ENCODE data around the gene KRTAP4-16.
"Not testable (repeated sequence)": the region's sequence is repeated elsewhere in the genome, so short reads cannot be mapped to it uniquely, and the experiment has no call there.

Gene KRTAP4-16

GRCh38 chr17:41082626-41083025 lies 19.4 kb downstream of the KRTAP4-16 start:
- no peak for FAIRE-seq
- TF ChIP-seq POLR2A (IDR thresholded peaks at IDR 0.05; ENCODE audit: low read depth, low read length) (no peak), TAF1 (IDR thresholded peaks at IDR 0.05; ENCODE audit: borderline replicate concordance, low read depth, low read length) (no peak), POLR2AphosphoS5 (IDR thresholded peaks at IDR 0.05; ENCODE audit: low read depth, low read length) (no peak)
- DNase-seq (ENCODE audit: insufficient read length), result no peak

- DNase-seq (ENCODE audit: insufficient read length), result no peak
- no peak for TF ChIP-seq POLR2AphosphoS5 (IDR thresholded peaks at IDR 0.05; ENCODE audit: low read depth, low read length)
- TF ChIP-seq POLR2A (IDR thresholded peaks at IDR 0.05; ENCODE audit: low read depth, low read length), result no peak
- no peak for TF ChIP-seq TAF1 (IDR thresholded peaks at IDR 0.05; ENCODE audit: borderline replicate concordance, low read depth, low read length)
- no peak for FAIRE-seq
Measured at GRCh38 chr17:41076788-41077187, 25.2 kb downstream of the KRTAP4-16 start.

- DNase-seq (ENCODE audit: insufficient read length) (no peak), FAIRE-seq (no peak)
- TF ChIP-seq TAF1 (IDR thresholded peaks at IDR 0.05; ENCODE audit: borderline replicate concordance, low read depth, low read length) (no peak), POLR2AphosphoS5 (IDR thresholded peaks at IDR 0.05; ENCODE audit: low read depth, low read length) (no peak), POLR2A (IDR thresholded peaks at IDR 0.05; ENCODE audit: low read depth, low read length) (no peak)
Measured at GRCh38 chr17:41073676-41074075, 28.3 kb downstream of the KRTAP4-16 start.

- DNase-seq (ENCODE audit: insufficient read length), result no peak
- TF ChIP-seq POLR2A (IDR thresholded peaks at IDR 0.05; ENCODE audit: low read depth, low read length) (no peak), TAF1 (IDR thresholded peaks at IDR 0.05; ENCODE audit: borderline replicate concordance, low read depth, low read length) (no peak), POLR2AphosphoS5 (IDR thresholded peaks at IDR 0.05; ENCODE audit: low read depth, low read length) (no peak)
- FAIRE-seq, result no peak
Measured at GRCh38 chr17:41071606-41072360, 30.2 kb downstream of the KRTAP4-16 start.

- TF ChIP-seq TAF1 (IDR thresholded peaks at IDR 0.05; ENCODE audit: borderline replicate concordance, low read depth, low read length) (no peak), POLR2AphosphoS5 (IDR thresholded peaks at IDR 0.05; ENCODE audit: low read depth, low read length) (no peak), POLR2A (IDR thresholded peaks at IDR 0.05; ENCODE audit: low read depth, low read length) (no peak)
- DNase-seq (ENCODE audit: insufficient read length) (no peak), FAIRE-seq (no peak)
Measured at GRCh38 chr17:41069031-41069430, 33.0 kb downstream of the KRTAP4-16 start.

GRCh38 chr17:41067281-41067680 lies 34.7 kb downstream of the KRTAP4-16 start:
- TF ChIP-seq TAF1 (IDR thresholded peaks at IDR 0.05; ENCODE audit: borderline replicate concordance, low read depth, low read length) (no peak), POLR2AphosphoS5 (IDR thresholded peaks at IDR 0.05; ENCODE audit: low read depth, low read length) (no peak), POLR2A (IDR thresholded peaks at IDR 0.05; ENCODE audit: low read depth, low read length) (no peak)
- no peak for FAIRE-seq
- DNase-seq (ENCODE audit: insufficient read length), result no peak

GRCh38 chr17:41065829-41066624 lies 36.0 kb downstream of the KRTAP4-16 start, which contains the start of gene KRTAP2-4:
Gene KRTAP2-4, minus strand, starts transcription at chr17:41065879. Its CDS starts 34 bp downstream, at chr17:41065845.
- no peak for TF ChIP-seq POLR2A (IDR thresholded peaks at IDR 0.05; ENCODE audit: low read depth, low read length)
- no peak for TF ChIP-seq POLR2AphosphoS5 (IDR thresholded peaks at IDR 0.05; ENCODE audit: low read depth, low read length)
- no peak for DNase-seq (ENCODE audit: insufficient read length)
- no peak for FAIRE-seq

- FAIRE-seq, result not testable (repeated sequence)
Measured at GRCh38 chr17:41065016-41065689, 36.9 kb downstream of the KRTAP4-16 start.

GRCh38 chr17:41064301-41064700 lies 37.7 kb downstream of the KRTAP4-16 start:
- TF ChIP-seq POLR2AphosphoS5 (IDR thresholded peaks at IDR 0.05; ENCODE audit: low read depth, low read length) (no peak), POLR2A (IDR thresholded peaks at IDR 0.05; ENCODE audit: low read depth, low read length) (no peak), TAF1 (IDR thresholded peaks at IDR 0.05; ENCODE audit: borderline replicate concordance, low read depth, low read length) (no peak)
- DNase-seq (ENCODE audit: insufficient read length) (no peak), FAIRE-seq (no peak)

More at GRCh38 chr17:41065016-41065689, 36.9 kb downstream of the KRTAP4-16 start:
- DNase-seq (ENCODE audit: insufficient read length), result not testable (repeated sequence)

- FAIRE-seq, result no peak
Measured at GRCh38 chr17:41063449-41063848, 38.6 kb downstream of the KRTAP4-16 start.

GRCh38 chr17:41061964-41062363 lies 40.0 kb downstream of the KRTAP4-16 start:
- TF ChIP-seq POLR2A (IDR thresholded peaks at IDR 0.05; ENCODE audit: low read depth, low read length) (no peak), POLR2AphosphoS5 (IDR thresholded peaks at IDR 0.05; ENCODE audit: low read depth, low read length) (no peak), TAF1 (IDR thresholded peaks at IDR 0.05; ENCODE audit: borderline replicate concordance, low read depth, low read length) (no peak)
- DNase-seq (ENCODE audit: insufficient read length), result no peak
- FAIRE-seq, result no peak

More at GRCh38 chr17:41063449-41063848, 38.6 kb downstream of the KRTAP4-16 start:
- no peak for TF ChIP-seq POLR2AphosphoS5 (IDR thresholded peaks at IDR 0.05; ENCODE audit: low read depth, low read length)
- no peak for TF ChIP-seq POLR2A (IDR thresholded peaks at IDR 0.05; ENCODE audit: low read depth, low read length)
- no peak for TF ChIP-seq TAF1 (IDR thresholded peaks at IDR 0.05; ENCODE audit: borderline replicate concordance, low read depth, low read length)
- no peak for DNase-seq (ENCODE audit: insufficient read length)

Data from GM12892 (cell line).